Stimulated activated CD4-positive, alpha-beta T cell treated with anti-CD3 and anti-CD28 coated beads, Interleukin-1b, Interleukin-23, amount 100 ng/mL, for 48 hours (primary cell): ENCODE measurements around the gene DOCK2.
"Not testable (repeated sequence)": the region's sequence is repeated elsewhere in the genome, so short reads cannot be mapped to it uniquely, and the experiment has no call there.

Source experiments
- DNase-seq: peaks from one replicate; pipeline ENCODE4 v3.0.0-alpha.2; 2020

Gene DOCK2

GRCh38 chr5:169760229-169760628 is 123.2 kb downstream of the DOCK2 start:
- DNase-seq, result no peak

GRCh38 chr5:169762338-169763095 is 125.4 kb downstream of the DOCK2 start:
- no peak for DNase-seq

GRCh38 chr5:169763376-169764017 is 126.4 kb downstream of the DOCK2 start:
- DNase-seq, result no peak

- DNase-seq, result no peak
Observed at GRCh38 chr5:169764018-169764378, 126.9 kb downstream of the DOCK2 start.

GRCh38 chr5:169765176-169765996 is 128.3 kb downstream of the DOCK2 start:
- no peak for DNase-seq

- not testable (repeated sequence) for DNase-seq
Observed at GRCh38 chr5:169766943-169767342, 129.9 kb downstream of the DOCK2 start.

- no peak for DNase-seq
Observed at GRCh38 chr5:169767938-169768337, 130.9 kb downstream of the DOCK2 start.

GRCh38 chr5:169768416-169768815 is 131.3 kb downstream of the DOCK2 start:
- DNase-seq, result no peak

GRCh38 chr5:169770109-169770508 is 133.0 kb downstream of the DOCK2 start:
- DNase-seq, result no peak

GRCh38 chr5:169772256-169772655 is 135.2 kb downstream of the DOCK2 start:
- DNase-seq, result no peak

GRCh38 chr5:169772688-169773087 is 135.6 kb downstream of the DOCK2 start:
- DNase-seq, result no peak

GRCh38 chr5:169777159-169777558 is 140.1 kb downstream of the DOCK2 start:
- DNase-seq, result no peak

- no peak for DNase-seq
Observed at GRCh38 chr5:169778622-169779596, 141.8 kb downstream of the DOCK2 start.

GRCh38 chr5:169781420-169782345 is 144.6 kb downstream of the DOCK2 start:
- DNase-seq, result no peak

GRCh38 chr5:169785771-169786618 is 148.9 kb downstream of the DOCK2 start:
- no peak for DNase-seq

GRCh38 chr5:169788168-169788567 is 151.1 kb downstream of the DOCK2 start:
- no peak for DNase-seq

GRCh38 chr5:169789417-169789940 is 152.4 kb downstream of the DOCK2 start:
- DNase-seq, result no peak

GRCh38 chr5:169791251-169791650 is 154.2 kb downstream of the DOCK2 start:
- no peak for DNase-seq

- DNase-seq, result no peak
Observed at GRCh38 chr5:169795338-169795737, 158.3 kb downstream of the DOCK2 start.

GRCh38 chr5:169796731-169797130 is 159.7 kb downstream of the DOCK2 start:
- DNase-seq, result no peak
